Measurements from ENCODE around the gene POLR3H.

DNA sequence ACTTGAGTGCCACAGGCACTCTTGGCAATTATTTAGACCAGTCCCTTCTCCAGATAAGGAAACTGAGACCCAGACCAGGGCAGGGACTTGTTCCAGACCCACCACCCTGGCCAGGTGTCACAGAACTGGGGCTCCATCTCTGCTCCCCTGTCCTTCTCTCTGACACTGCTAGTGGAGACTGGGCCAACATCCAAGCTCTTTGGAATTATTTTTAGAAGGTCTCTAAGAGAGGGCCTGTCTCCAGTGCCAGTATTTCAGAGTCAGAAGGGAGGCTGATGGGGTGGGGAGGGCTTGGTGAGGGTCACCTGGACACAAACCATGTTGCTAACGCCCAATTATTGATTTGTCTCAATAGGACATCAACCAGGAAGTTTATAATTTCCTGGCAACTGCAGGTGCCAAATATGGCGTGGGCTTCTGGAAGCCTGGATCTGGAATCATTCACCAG, 32.7 kb downstream of the POLR3H start:
- TF ChIP-seq CTCF (IDR thresholded peaks at IDR 0.05 in 8 of 11, conservative IDR thresholded peaks at IDR 0.05 in 3 of 11) (no peak), POLR2A (IDR thresholded peaks at IDR 0.05) (no peak), POLR2AphosphoS5 (IDR thresholded peaks at IDR 0.05) (no peak)
